ENCODE results near the gene WIPF2.

WIPF2 gene

GRCh38 chr17:40328386-40328766 is 109.3 kb downstream of the WIPF2 start:
- TF ChIP-seq POLR2AphosphoS5 (IDR thresholded peaks at IDR 0.05; ENCODE audit: low read depth, low read length) (no peak), TAF1 (IDR thresholded peaks at IDR 0.05; ENCODE audit: borderline replicate concordance, insufficient read depth, low read length) (no peak), FOXP2 (optimal IDR thresholded peaks at IDR 0.05; ENCODE audit: borderline replicate concordance, extremely low read depth, extremely low read length, insufficient read depth) (no peak), SIN3A (IDR thresholded peaks at IDR 0.05; ENCODE audit: borderline replicate concordance, insufficient read depth, low read length) (no peak)
- TF ChIP-seq, protein P1, sequence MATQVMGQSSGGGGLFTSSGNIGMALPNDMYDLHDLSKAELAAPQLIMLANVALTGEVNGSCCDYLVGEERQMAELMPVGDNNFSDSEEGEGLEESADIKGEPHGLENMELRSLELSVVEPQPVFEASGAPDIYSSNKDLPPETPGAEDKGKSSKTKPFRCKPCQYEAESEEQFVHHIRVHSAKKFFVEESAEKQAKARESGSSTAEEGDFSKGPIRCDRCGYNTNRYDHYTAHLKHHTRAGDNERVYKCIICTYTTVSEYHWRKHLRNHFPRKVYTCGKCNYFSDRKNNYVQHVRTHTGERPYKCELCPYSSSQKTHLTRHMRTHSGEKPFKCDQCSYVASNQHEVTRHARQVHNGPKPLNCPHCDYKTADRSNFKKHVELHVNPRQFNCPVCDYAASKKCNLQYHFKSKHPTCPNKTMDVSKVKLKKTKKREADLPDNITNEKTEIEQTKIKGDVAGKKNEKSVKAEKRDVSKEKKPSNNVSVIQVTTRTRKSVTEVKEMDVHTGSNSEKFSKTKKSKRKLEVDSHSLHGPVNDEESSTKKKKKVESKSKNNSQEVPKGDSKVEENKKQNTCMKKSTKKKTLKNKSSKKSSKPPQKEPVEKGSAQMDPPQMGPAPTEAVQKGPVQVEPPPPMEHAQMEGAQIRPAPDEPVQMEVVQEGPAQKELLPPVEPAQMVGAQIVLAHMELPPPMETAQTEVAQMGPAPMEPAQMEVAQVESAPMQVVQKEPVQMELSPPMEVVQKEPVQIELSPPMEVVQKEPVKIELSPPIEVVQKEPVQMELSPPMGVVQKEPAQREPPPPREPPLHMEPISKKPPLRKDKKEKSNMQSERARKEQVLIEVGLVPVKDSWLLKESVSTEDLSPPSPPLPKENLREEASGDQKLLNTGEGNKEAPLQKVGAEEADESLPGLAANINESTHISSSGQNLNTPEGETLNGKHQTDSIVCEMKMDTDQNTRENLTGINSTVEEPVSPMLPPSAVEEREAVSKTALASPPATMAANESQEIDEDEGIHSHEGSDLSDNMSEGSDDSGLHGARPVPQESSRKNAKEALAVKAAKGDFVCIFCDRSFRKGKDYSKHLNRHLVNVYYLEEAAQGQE (IDR thresholded peaks at IDR 0.05; ENCODE audit: insufficient read depth in 1 of 2, low read depth in 2 of 2, low read length in 2 of 2): no peak

GRCh38 chr17:40329839-40330794 is 111.0 kb downstream of the WIPF2 start:
- no peak for TF ChIP-seq POLR2AphosphoS5 (IDR thresholded peaks at IDR 0.05; ENCODE audit: low read depth, low read length)

DNA sequence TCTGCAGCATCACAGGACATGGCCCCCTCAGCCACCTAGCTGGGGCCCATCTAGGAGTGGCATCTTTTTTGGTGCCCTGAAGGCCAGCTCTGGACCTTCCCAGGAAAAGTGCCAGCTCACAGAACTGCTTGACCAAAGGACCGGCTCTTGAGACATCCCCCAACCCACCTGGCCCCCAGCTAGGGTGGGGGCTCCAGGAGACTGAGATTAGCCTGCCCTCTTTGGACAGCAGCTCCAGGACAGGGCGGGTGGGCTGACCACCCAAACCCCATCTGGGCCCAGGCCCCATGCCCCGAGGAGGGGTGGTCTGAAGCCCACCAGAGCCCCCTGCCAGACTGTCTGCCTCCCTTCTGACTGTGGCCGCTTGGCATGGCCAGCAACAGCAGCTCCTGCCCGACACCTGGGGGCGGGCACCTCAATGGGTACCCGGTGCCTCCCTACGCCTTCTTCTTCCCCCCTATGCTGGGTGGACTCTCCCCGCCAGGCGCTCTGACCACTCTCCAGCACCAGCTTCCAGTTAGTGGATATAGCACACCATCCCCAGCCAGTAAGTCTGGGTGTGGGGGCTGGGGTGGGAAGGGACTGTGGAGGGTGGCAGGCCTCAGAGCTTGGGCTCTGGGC is 111.9 kb downstream of the WIPF2 start:
- TF ChIP-seq, protein P1 (IDR thresholded peaks at IDR 0.05; ENCODE audit: insufficient read depth in 1 of 2, low read depth in 2 of 2, low read length in 2 of 2): no peak
- TF ChIP-seq POLR2AphosphoS5 (IDR thresholded peaks at IDR 0.05; ENCODE audit: low read depth, low read length): no peak
- no peak for TF ChIP-seq TAF1 (IDR thresholded peaks at IDR 0.05; ENCODE audit: borderline replicate concordance, insufficient read depth, low read length)
- TF ChIP-seq SIN3A (IDR thresholded peaks at IDR 0.05; ENCODE audit: borderline replicate concordance, insufficient read depth, low read length): no peak
- TF ChIP-seq FOXP2 (optimal IDR thresholded peaks at IDR 0.05; ENCODE audit: borderline replicate concordance, extremely low read depth, extremely low read length, insufficient read depth): no peak

DNA sequence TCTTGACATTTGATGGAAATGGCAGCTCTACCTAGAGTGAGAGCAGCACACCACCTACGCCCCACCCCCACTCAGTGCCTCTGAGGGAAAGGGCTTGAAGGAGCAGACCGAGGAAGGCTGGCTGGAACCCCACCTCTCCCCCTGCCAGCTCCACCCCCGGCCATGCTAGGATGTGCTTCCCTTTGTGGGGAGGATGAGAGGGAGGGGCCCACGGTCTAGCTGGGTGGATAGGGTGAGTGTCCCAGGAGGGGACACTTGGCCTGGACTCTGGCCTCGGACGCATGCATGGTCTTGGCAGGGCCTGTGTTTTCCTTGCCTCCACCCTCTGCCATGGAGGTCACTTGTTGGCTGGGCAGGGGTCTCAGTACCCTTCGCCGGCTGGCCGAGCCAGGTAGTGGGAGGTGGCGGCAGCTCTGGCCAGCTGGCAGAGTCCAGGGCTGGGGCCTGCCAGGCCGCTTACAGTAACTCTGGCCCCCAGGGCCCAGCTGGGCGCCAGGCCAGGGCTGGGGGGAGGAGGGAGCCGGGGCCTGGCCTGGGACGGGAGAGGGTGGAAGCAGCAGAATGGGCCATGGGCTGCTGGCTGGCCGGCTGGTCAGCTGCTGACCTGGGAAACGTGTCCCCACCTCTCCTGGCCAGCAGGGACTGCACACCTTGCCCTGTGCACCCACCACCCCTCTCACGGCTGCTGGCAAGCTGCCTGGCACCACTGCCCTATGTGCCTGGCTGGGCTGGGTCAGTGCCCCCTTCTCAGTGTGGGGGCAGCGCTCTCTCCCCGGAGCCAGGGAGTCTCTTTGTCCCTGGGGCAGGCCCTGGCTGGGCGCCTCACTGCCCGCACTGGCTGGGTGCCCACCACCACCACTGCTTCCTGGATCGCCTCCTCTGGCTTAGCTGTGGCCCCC is 112.9 kb downstream of the WIPF2 start:
- TF ChIP-seq, protein P1 (IDR thresholded peaks at IDR 0.05; ENCODE audit: insufficient read depth in 1 of 2, low read depth in 2 of 2, low read length in 2 of 2): no peak
- TF ChIP-seq FOXP2 (optimal IDR thresholded peaks at IDR 0.05; ENCODE audit: borderline replicate concordance, extremely low read depth, extremely low read length, insufficient read depth) (no peak), SIN3A (IDR thresholded peaks at IDR 0.05; ENCODE audit: borderline replicate concordance, insufficient read depth, low read length) (no peak)

All from PFSK-1 (cell line).